ENCODE data around the gene NRXN3. TPM values are rescaled to one million over a fixed set of nuclear protein-coding genes. Genes with fewer than 3 reads are reported as not detected.

Gene NRXN3
- total RNA-seq, 1 experiment from 2014 or later: 0.07 TPM

- peak; percentile 15 for DNase-seq
- H3K4me3 ChIP-seq: no peak overlapping the region
- no peaks in the 10 kb centered on the region for H3K36me3 ChIP-seq
- no peaks in the 10 kb centered on the region for H3K27me3 ChIP-seq
- no peaks in the 10 kb centered on the region for H3K9me3 ChIP-seq
Observed at GRCh38 chr14:78157494-78158437, 12.4 kb upstream of the NRXN3 start.

GRCh38 chr14:78162202-78162601, 8.0 kb upstream of the NRXN3 start:
- Histone ChIP-seq H3K36me3 (no peaks in the 10 kb centered on the region), H3K9me3 (no peaks in the 10 kb centered on the region), H3K4me3 (no peak overlapping the region), H3K27me3 (no peaks in the 10 kb centered on the region)
- no peak for DNase-seq

- H3K27me3 ChIP-seq: no peaks in the 10 kb centered on the region
- no peaks in the 10 kb centered on the region for H3K9me3 ChIP-seq
- H3K4me3 ChIP-seq: no peak overlapping the region
- H3K36me3 ChIP-seq: no peaks in the 10 kb centered on the region
- peak; percentile 18 for DNase-seq
Observed at GRCh38 chr14:78164226-78164853, 5.8 kb upstream of the NRXN3 start.

- Histone ChIP-seq H3K4me3 (no peak overlapping the region), H3K27me3 (no peaks in the 10 kb centered on the region), H3K36me3 (no peaks in the 10 kb centered on the region), H3K9me3 (no peaks in the 10 kb centered on the region)
- no peak for DNase-seq
Observed at GRCh38 chr14:78172428-78172827, 2.3 kb downstream of the NRXN3 start.

DNA sequence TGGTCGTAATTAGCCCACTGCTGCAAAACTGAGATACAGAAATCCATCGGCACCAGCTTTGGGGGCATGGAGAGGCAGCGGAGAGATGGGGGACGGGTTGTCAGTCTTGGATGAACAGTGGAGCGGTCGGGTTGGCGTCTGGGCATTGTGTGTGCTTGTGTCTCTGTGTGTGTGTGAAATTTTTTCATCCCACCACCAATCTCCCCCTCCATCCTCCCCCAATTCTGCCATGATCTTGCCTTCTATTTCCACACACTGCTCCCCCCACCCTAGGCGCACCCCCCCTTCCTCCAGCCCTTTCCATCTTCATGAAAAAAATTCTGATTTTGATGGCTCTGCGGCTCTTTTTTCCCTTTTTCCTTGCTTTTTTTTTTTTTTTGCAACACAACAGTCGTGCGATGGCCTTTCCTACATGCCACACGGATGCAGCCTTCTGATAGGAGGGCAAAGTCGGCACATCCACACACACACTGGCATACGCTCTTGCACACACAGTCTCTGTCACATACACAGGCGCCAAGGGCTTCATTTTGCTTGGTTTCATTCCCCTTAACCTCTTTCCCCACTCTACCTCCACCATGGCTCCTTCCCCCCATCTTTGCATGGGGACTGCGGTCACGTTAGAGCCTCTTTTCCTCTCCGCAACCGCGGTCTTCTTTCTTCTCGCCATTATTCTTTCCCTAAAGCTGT, 3.3 kb downstream of the NRXN3 start:
- H3K27me3 ChIP-seq: no peaks in the 10 kb centered on the region
- H3K9me3 ChIP-seq: no peaks in the 10 kb centered on the region
- DNase-seq: no peak
- H3K4me3 ChIP-seq: no peak overlapping the region
- H3K36me3 ChIP-seq: no peaks in the 10 kb centered on the region

DNA sequence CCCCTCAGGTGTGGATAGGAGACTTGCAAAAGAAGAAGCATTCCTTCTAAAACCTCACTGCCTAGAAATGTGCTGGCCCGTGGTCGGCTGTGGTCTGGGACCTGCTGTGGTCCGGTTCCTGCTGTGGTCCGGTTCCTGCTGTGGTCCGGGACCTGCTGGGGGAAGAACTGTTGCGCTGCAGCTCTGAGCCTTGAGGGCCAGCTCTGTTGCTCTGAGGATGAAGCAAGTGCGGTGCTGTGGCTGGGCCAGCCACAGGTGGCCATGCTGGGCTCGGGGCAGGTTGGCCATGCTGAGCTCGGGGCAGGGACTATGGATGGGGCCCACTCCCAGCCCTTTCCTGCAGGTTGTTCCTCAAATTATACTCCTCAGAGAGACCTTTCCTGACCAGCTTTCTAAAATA, 5.2 kb downstream of the NRXN3 start:
- Histone ChIP-seq H3K9me3 (no peaks in the 10 kb centered on the region), H3K36me3 (no peaks in the 10 kb centered on the region), H3K4me3 (no peak overlapping the region), H3K27me3 (no peaks in the 10 kb centered on the region)
- DNase-seq: no peak

- H3K27me3 ChIP-seq: no peaks in the 10 kb centered on the region
- no peaks in the 10 kb centered on the region for H3K36me3 ChIP-seq
- H3K9me3 ChIP-seq: no peaks in the 10 kb centered on the region
- H3K4me3 ChIP-seq: no peak overlapping the region
- DNase-seq: no peak
Observed at GRCh38 chr14:78178071-78178470, 7.9 kb downstream of the NRXN3 start.

DNA sequence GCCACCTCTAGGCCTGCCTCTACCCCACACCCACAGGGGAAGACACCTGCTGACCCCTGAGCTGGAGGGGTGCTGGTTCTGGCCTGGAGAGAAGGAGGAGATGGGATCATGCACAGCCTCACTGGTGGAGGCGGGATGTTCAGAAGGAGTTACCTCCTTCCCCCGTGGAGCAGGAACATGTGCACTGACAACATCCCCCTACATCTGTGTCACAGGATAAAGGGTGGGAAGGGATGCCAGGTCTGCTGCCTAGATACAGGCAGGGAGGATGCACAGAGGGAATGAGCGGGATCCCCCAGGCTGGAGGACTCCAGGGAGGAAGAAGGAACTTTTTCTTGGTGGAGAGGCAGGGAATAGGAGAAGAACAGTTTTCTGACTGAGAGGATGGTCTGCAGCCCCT, 8.8 kb downstream of the NRXN3 start:
- DNase-seq: no peak
- Histone ChIP-seq H3K9me3 (no peaks in the 10 kb centered on the region), H3K4me3 (no peak overlapping the region), H3K27me3 (no peaks in the 10 kb centered on the region), H3K36me3 (no peaks in the 10 kb centered on the region)

DNA sequence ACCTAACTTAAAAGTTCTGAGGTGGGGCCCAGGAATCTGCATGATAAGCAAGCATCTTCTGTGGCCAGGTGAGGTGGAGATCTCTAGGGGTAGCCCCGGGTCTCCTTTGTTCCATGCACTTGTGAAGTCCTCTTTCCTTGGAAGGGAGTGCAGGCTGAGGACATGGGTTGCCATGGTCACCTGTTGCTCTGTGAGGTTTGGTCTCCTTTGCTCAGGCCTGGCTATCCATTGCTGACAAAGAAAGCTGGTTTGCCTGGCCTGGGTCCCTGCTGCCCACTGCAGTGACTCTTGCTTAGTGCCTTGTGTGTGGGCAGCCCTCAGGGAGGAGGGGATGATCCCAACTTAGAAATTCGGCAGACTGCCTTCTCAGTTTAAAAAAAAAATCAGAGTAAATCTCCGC, 11.1 kb downstream of the NRXN3 start:
- no peak overlapping the region for H3K4me3 ChIP-seq
- H3K27me3 ChIP-seq: no peaks in the 10 kb centered on the region
- no peaks in the 10 kb centered on the region for H3K9me3 ChIP-seq
- no peaks in the 10 kb centered on the region for H3K36me3 ChIP-seq
- no peak for DNase-seq

DNA sequence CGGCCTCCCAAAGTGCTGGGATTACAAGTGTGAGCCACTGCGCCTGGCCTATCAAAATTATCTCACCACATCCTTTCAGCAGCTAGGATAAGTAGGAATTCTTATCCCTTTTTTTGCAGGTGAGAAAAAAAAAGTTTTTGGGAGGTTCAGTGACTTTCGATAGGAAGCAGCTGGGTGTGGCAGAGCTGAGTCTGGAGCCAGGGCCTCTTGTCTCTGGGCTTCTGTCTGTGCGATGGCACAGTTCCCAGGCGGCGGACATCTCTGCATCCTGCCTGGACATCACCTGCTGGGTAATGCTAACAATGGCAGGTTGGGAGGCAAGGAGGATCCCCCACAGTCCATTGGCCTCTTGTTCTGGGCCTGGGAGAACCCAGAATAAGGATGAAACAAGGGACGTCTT, 12.5 kb downstream of the NRXN3 start:
- DNase-seq: no peak
- no peaks in the 10 kb centered on the region for H3K9me3 ChIP-seq
- H3K27me3 ChIP-seq: no peaks in the 10 kb centered on the region
- no peaks in the 10 kb centered on the region for H3K36me3 ChIP-seq
- no peak overlapping the region for H3K4me3 ChIP-seq

- H3K36me3 ChIP-seq: no peaks in the 10 kb centered on the region
- H3K27me3 ChIP-seq: no peaks in the 10 kb centered on the region
- DNase-seq: no peak
- no peaks in the 10 kb centered on the region for H3K9me3 ChIP-seq
- H3K4me3 ChIP-seq: no peak overlapping the region
Observed at GRCh38 chr14:78184157-78184556, 14.0 kb downstream of the NRXN3 start.

DNA sequence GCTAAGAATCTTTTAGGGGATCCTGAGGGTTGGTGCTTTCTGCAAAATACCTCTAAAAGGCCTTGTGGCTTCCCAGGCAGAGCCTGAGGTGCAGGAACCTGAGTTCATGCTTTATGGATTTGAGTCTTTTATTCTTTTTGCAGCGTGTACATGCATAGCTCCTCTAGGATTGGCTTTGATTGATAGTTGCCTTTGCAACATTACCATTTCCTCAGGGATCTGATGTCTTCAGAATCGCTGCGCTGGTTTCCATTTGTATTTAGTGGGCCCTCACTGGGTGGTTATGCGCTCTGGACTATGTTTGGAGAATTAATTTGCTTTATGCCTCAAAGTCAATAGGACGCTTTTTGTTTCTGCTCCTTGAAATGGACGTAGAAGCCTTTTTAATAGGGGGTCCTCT, 16.1 kb downstream of the NRXN3 start:
- no peaks in the 10 kb centered on the region for H3K36me3 ChIP-seq
- H3K27me3 ChIP-seq: no peaks in the 10 kb centered on the region
- DNase-seq: no peak
- no peaks in the 10 kb centered on the region for H3K9me3 ChIP-seq
- H3K4me3 ChIP-seq: no peak overlapping the region

GRCh38 chr14:78188882-78189281, 18.7 kb downstream of the NRXN3 start:
- no peak overlapping the region for H3K4me3 ChIP-seq
- no peaks in the 10 kb centered on the region for H3K36me3 ChIP-seq
- H3K9me3 ChIP-seq: no peaks in the 10 kb centered on the region
- no peaks in the 10 kb centered on the region for H3K27me3 ChIP-seq
- no peak for DNase-seq

DNA sequence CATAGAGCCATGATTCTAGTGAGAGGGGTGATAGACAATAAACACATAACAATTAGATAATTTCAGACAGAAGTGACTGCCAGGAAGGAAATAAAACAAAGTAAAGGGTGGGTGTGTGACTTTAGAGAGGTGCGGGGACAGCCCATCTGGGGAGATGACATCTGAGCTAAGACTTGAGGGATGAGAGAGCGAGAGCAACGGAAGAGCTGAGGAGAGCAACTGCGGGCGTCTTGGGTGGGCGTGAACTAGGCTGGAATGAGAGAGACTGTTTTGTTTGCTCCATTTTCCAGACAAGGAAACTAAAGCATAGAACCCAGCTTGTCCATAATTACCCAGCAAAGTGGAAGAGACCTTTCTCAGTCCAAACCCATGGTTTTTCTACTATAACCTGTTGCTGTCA, 25.3 kb downstream of the NRXN3 start:
- no peak for DNase-seq
- Histone ChIP-seq H3K4me3 (no peak overlapping the region), H3K27me3 (no peaks in the 10 kb centered on the region), H3K36me3 (no peaks in the 10 kb centered on the region), H3K9me3 (no peaks in the 10 kb centered on the region)

DNA sequence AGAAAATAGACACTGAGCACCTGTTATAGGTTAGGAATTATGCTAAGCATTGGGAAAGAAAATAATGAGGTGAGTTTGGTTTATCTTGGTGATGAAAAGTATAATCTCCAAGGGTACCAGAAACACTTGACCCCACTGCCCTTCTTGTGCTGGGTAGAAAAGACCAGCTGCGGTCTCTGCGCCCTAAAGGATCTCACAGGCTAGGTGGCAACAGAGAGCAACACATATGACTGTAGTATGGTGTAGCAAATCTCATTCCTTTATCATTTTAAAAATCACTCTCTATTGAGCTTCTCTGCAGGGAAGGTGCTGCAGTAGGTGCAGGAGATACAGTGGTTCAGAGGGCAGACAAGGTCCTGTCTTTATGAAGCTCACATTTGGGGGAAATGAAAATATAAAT, 26.1 kb downstream of the NRXN3 start:
- Histone ChIP-seq H3K4me3 (no peak overlapping the region), H3K9me3 (no peaks in the 10 kb centered on the region), H3K36me3 (no peaks in the 10 kb centered on the region), H3K27me3 (no peaks in the 10 kb centered on the region)
- DNase-seq: no peak

- no peaks in the 10 kb centered on the region for H3K27me3 ChIP-seq
- DNase-seq: no peak
- no peaks in the 10 kb centered on the region for H3K36me3 ChIP-seq
- no peaks in the 10 kb centered on the region for H3K9me3 ChIP-seq
- no peak overlapping the region for H3K4me3 ChIP-seq
Observed at GRCh38 chr14:78197051-78197450, 26.9 kb downstream of the NRXN3 start.

DNA sequence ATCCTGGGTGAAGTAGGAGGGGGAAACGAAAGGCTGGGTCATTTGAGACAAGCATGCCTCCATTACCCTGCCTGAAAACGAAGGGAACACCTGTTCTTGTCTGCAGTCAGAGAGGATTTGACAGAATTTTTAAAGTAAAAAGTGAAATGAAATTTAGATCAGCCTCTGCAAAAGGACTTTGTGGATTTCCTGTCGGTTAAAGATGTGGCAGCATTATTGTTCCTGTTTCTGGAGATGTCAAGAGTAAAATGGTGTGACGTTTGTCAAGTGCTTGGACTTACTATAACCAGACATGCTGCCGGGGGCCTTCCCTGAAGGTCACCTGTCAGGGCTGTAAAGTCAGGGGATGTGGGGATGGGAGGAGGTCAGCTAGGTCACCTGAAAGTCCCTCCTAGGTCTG, 32.0 kb downstream of the NRXN3 start:
- no peak for DNase-seq
- H3K36me3 ChIP-seq: no peaks in the 10 kb centered on the region
- H3K4me3 ChIP-seq: no peak overlapping the region
- H3K27me3 ChIP-seq: no peaks in the 10 kb centered on the region
- no peaks in the 10 kb centered on the region for H3K9me3 ChIP-seq

All from MG63 (cell line).